ENCODE measurements around the gene SNX17.
A peak's percentile ranks its signal among the peaks of the same experiment; 100 is the strongest.
"Not testable (repeated sequence)": the region's sequence is repeated elsewhere in the genome, so short reads cannot be mapped to it uniquely, and the experiment has no call there.

The SNX17 gene

GRCh38 chr2:27370026-27370815 is at the start of gene SNX17, which contains the start of gene EIF2B4:
TSS of gene SNX17 (plus strand) at chr2:27370616. CDS start at chr2:27370744, 128 bp downstream.
TSS of gene EIF2B4 (minus strand) at chr2:27370338. CDS start at chr2:27370314, 24 bp downstream.
- peak; percentile 97 to 98 for DNase-seq (ENCODE audit: low read depth in 2 of 2)

GRCh38 chr2:27320958-27321543 is 49.4 kb upstream of the SNX17 start:
- DNase-seq (ENCODE audit: low read depth in 2 of 2) = peak; percentile 88 to 90

GRCh38 chr2:27322301-27322765 is 48.1 kb upstream of the SNX17 start:
- DNase-seq (ENCODE audit: low read depth in 2 of 2) = no peak

- peak; percentile 59 to 62 for DNase-seq (ENCODE audit: low read depth in 2 of 2)
Observed at GRCh38 chr2:27322766-27323595, 47.4 kb upstream of the SNX17 start, which contains the start of gene MPV17. TSS of gene MPV17 (minus strand) at chr2:27323097. CDS start at chr2:27322517, 580 bp downstream.

- DNase-seq (ENCODE audit: low read depth in 2 of 2) = no peak
Observed at GRCh38 chr2:27323596-27324285, 46.7 kb upstream of the SNX17 start.

GRCh38 chr2:27324720-27325119 is 45.7 kb upstream of the SNX17 start:
- no peak for DNase-seq (ENCODE audit: low read depth in 2 of 2)

- no peak for DNase-seq (ENCODE audit: low read depth in 2 of 2)
Observed at GRCh38 chr2:27335311-27335710, 35.1 kb upstream of the SNX17 start.

GRCh38 chr2:27336173-27336572 is 34.2 kb upstream of the SNX17 start:
- DNase-seq (ENCODE audit: low read depth in 2 of 2) = no peak

- no peak for DNase-seq (ENCODE audit: low read depth in 2 of 2)
Observed at GRCh38 chr2:27347641-27348040, 22.8 kb upstream of the SNX17 start.

GRCh38 chr2:27350106-27350693 is 20.2 kb upstream of the SNX17 start:
- DNase-seq (ENCODE audit: low read depth in 2 of 2) = no peak

GRCh38 chr2:27351802-27352598 is 18.4 kb upstream of the SNX17 start:
- DNase-seq (ENCODE audit: low read depth in 2 of 2) = no peak

- not testable (repeated sequence) for DNase-seq (ENCODE audit: low read depth in 2 of 2)
Observed at GRCh38 chr2:27353386-27353761, 17.0 kb upstream of the SNX17 start.

- no peak for DNase-seq (ENCODE audit: low read depth in 2 of 2)
Observed at GRCh38 chr2:27353762-27354596, 16.4 kb upstream of the SNX17 start.

GRCh38 chr2:27354597-27354927 is 15.9 kb upstream of the SNX17 start:
- DNase-seq (ENCODE audit: low read depth in 2 of 2) = no peak

- no peak for DNase-seq (ENCODE audit: low read depth in 2 of 2)
Observed at GRCh38 chr2:27356056-27356381, 14.4 kb upstream of the SNX17 start.

GRCh38 chr2:27356382-27357181 is 13.8 kb upstream of the SNX17 start, which contains the start of gene GTF3C2:
TSS of gene GTF3C2 (minus strand) at chr2:27356764. CDS start at chr2:27343554, 13,210 bp downstream.
- peak; percentile 94 to 95 for DNase-seq (ENCODE audit: low read depth in 2 of 2)

GRCh38 chr2:27362678-27363420 is 7.6 kb upstream of the SNX17 start:
- DNase-seq (ENCODE audit: low read depth in 2 of 2) = no peak

GRCh38 chr2:27363933-27364332 is 6.5 kb upstream of the SNX17 start:
- no peak for DNase-seq (ENCODE audit: low read depth in 2 of 2)
